HL-60/S4 treated with phorbol 12-myristate 13-acetate at 8.2 ng/mL for 4 days and 3 days (cell line): ENCODE measurements around the gene AAK1.
"Not testable (repeated sequence)": the region's sequence is repeated elsewhere in the genome, so short reads cannot be mapped to it uniquely, and the experiment has no call there.

Experiments
- in situ Hi-C: fragments of 300-500 bp; cut with MboI; formaldehyde crosslinking; loops from 2 replicates; pipeline ENCODE4 v1.15.0; 2022; ENCODE audit warnings: low sequenced_read_pairs

Gene AAK1

DNA sequence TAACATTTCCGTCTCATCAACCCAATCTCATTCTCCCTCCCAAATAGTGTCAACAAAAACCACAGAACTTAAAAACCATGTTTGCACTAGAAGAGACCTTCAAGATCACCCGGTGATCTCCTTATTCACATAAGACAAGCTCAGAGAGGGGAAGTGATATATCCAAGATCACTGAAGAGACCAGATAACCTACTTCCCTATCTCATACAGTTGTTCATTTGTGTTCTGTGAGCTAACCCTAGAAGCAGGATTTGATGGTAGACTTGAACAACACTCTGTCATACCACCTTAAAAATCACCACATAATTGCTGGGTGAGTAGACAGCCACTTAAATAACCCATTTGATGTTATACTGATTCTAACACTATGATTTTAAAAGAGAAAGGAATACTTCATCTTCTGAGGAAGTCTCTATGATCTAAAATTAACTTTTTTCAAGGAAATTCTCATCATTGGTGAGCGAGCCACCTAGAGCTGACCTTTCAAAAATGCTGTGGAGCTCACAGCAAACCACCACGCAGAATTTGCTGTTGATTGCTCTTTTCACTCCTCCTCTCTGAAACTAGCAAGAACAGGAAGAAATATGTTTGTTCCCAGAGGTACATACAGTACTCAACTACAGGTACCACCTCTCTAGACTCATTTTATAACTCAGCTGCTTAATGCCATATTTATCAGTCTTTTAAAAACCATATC is 15.1 kb downstream of the AAK1 start:
- in situ Hi-C loops, result no loop called here

- in situ Hi-C loops, result no loop called here
These were observed 18.3 kb downstream of the AAK1 start for GRCh38 chr2:69625078-69625795.

DNA sequence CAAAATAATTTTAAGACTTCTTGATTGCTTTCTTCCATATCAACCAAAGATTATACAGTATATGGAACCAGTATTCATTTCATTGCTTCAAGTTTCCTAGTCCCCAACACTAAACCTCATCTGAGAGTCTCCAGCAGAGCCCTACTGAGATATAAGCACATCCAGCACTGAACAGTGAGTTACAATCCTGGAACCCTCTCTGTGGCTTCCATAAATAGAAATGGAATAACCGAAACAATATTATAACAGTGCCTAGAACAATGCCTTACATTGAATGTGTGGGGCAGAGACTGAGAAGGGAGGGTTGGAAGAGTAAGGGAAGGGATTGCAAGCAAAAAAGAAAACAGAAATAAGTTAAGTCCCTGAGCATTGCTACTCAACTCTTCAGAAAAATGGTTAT is 18.9 kb downstream of the AAK1 start:
- in situ Hi-C loops, result no loop called here

GRCh38 chr2:69624131-69624530 is 19.4 kb downstream of the AAK1 start:
- in situ Hi-C loops, result no loop called here

GRCh38 chr2:69623236-69623635 is 20.3 kb downstream of the AAK1 start:
- in situ Hi-C loops, result no loop called here

- in situ Hi-C loops, result not testable (repeated sequence)
These were observed 20.7 kb downstream of the AAK1 start for GRCh38 chr2:69622805-69623204.

- in situ Hi-C loops, result not testable (repeated sequence)
These were observed 21.5 kb downstream of the AAK1 start for GRCh38 chr2:69622017-69622540.

DNA sequence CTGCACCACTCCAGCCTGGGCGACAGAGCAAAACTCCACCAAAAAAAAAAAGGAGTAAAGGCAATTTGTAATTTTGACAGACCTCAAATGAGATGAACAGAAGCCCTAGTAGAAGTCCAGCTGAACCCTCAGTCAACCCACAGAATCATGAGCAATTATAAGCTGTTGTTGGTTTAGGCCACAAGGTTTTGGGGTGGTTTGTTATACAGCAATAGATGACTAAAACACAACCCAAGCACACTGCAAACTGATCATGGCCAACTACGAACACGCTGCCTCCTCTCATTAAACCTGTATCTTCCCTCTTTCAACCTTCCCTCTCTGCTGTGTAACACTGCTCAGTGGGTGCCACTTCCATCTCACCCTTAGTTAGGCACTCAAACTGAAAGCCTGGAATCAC is 22.1 kb downstream of the AAK1 start:
- in situ Hi-C loops, result no loop called here

GRCh38 chr2:69620870-69621269 is 22.7 kb downstream of the AAK1 start:
- in situ Hi-C loops, result no loop called here

GRCh38 chr2:69619725-69620124 is 23.8 kb downstream of the AAK1 start:
- in situ Hi-C loops, result no loop called here

- in situ Hi-C loops, result no loop called here
These were observed 25.2 kb downstream of the AAK1 start for GRCh38 chr2:69618362-69618761.

GRCh38 chr2:69617744-69618143 is 25.8 kb downstream of the AAK1 start:
- in situ Hi-C loops, result no loop called here

DNA sequence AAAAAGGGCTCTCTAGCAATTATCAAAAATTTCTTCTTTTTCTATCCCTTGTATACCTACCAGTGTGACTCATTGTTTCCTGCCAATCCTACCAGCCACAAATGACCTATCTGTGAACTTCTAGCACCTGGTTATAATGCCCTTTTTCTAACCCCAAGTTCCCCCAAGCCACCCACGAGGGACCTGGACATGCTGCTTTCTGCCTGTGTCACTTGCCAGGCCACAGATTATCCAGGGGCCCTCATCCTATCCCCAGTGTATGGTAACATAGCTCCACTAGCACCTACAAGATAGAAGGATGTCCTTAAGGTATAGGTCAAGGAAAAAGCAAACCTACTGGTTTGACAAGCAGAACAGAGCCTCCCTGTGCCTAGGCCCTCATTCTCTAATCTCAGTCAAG is 26.8 kb downstream of the AAK1 start:
- in situ Hi-C loops, result no loop called here

DNA sequence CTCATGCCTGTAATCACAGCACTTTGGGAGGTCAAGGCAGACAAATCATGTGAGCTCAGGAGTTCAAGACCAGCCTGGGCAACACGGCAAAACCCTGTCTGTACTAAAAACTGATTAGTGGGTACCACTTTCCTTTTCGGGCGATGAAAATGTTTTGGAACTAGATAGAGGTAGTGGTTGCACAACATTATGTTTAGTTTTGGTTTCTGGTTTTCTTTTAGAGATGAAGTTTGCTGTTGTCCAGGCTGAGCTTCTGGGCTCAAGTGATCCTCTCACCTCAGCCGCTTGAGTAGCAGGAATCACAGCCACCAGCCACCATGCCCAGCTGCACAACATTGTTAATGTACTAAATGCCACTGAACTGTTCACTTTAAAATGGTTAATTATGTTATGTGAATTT is 27.6 kb downstream of the AAK1 start:
- in situ Hi-C loops, result no loop called here

DNA sequence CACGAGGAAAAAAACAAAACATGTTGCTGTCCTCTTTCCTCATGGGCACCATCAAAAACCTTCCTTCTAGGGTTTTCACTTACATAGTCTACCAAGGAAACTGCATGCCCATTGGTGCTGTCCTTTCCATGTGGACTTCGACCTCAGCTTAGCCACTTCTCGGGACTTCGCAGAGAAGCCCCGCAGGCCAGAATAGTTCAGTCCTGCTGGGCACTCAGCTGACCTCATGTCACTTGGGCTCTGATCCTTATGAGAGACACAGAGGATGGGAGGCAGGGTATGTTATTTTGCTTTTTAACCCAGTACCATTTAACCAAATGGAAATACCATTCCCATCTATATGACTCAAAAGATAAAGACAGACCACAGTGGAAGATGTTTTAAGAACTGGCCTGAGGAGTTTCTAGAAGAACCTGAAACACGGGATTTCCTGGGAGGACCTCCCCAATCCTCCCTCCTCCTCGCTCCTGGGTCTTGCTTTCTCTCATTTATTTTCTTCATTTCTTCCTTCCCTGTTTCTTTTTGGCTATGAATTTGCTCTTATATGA is 28.4 kb downstream of the AAK1 start:
- in situ Hi-C loops, result no loop called here

- in situ Hi-C loops, result no loop called here
These were observed 30.8 kb downstream of the AAK1 start for GRCh38 chr2:69612707-69613106.

GRCh38 chr2:69612200-69612599 is 31.3 kb downstream of the AAK1 start:
- in situ Hi-C loops, result no loop called here

GRCh38 chr2:69608109-69608508 is 35.4 kb downstream of the AAK1 start:
- in situ Hi-C loops, result no loop called here

GRCh38 chr2:69606771-69607170 is 36.8 kb downstream of the AAK1 start:
- in situ Hi-C loops, result not testable (repeated sequence)

- in situ Hi-C loops, result no loop called here
These were observed 38.3 kb downstream of the AAK1 start for GRCh38 chr2:69605284-69605683.

DNA sequence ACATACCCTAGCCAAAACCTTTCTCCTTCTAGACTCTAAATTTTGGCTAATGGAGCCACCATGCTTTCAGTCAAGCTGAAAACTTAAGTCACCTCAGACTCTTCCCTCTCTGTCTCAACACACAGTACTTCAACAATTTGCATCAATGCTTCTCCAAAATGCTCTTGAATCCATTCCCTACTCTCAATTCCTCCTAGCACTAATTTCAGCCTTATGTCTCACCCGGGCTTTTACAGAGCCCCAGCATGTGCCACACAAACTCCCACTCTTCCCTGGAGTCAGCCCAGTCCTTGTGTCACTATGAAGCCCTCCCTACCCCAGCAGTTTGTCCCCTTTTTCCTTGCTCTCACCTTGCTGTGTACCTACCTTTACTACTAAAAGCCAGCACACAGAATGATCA is 38.7 kb downstream of the AAK1 start:
- in situ Hi-C loops, result no loop called here

- in situ Hi-C loops, result no loop called here
These were observed 39.4 kb downstream of the AAK1 start for GRCh38 chr2:69604026-69604678.
